ENCODE data around the gene LDB2. TPM values are rescaled to one million over a fixed set of nuclear protein-coding genes. Genes with fewer than 3 reads are reported as not detected.

LDB2 gene
- total and polyA plus RNA-seq, 2 experiments from 2014 or later, result 48.6 to 80.1 TPM

DNA sequence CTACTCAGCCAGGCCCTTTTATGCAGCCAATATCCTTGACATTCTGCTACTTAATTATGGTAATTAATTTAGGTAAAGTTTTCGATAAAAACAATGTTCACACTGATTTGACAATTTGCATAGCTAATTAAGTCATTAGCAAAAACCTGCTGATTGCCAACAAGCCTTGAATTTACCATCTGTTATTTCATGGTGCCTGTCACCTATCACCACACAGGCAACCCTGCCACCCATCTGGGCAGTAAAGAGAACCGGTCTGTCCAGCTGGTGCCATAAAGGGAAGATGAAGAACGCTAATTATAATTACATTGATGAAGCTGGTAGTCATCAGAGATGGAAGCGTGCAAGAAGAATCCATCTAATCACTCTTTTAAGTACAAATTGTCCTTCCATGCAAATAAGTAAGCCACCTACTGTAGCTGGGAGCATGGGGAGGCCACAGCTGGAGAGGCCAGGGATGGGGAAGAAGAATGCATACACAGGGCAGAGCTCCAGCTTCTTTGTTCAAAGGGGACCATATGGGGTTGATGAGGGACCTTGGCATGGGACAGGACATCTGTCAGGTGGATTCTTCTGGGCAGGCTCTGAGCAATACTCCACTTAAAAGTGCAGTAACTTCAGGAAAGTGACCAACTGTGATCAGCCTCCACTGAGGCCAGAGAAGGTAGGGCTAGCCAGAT is 394.9 kb downstream of the LDB2 start:
- no peak overlapping the region for H3K4me2 ChIP-seq
- ATAC-seq (no peak), DNase-seq (ENCODE audit: low spot score) (no peak)
- H4K20me1 ChIP-seq (replicated peaks; ENCODE audit: insufficient read depth), result 0 out of 2 replicates have a peak, but pooled peaks cover 4% of the 10 kb centered on the region
- Mint-ChIP-seq H3K27me3 (ENCODE audit: insufficient read depth, low read depth, poor library complexity) (no peaks in the 10 kb centered on the region), H3K4me3 (no peak overlapping the region), H3K27ac (no peak overlapping the region), H3K9me3 (no peaks in the 10 kb centered on the region), H3K36me3 (ENCODE audit: low read depth) (peaks cover 51% of the 10 kb centered on the region), H3K4me1 (peaks cover 14% of the 10 kb centered on the region)
- peaks cover 11% of the 10 kb centered on the region; the same call in 1 of the 2 replicates for H3K36me3 ChIP-seq (ENCODE audit: insufficient read depth)
- H3K4me3 ChIP-seq, result no peak overlapping the region
- no peak for TF ChIP-seq JUNB (IDR thresholded peaks at IDR 0.05; ENCODE audit: unreplicated experiment)
- no peaks in the 10 kb centered on the region for H3K4me1 ChIP-seq (ENCODE audit: insufficient read depth)
- H3K79me2 ChIP-seq (replicated peaks; ENCODE audit: insufficient read depth), result no peaks in the 10 kb centered on the region
- no peaks in the 10 kb centered on the region for H3F3A ChIP-seq (replicated peaks; ENCODE audit: low read depth)
- H3K27ac ChIP-seq (ENCODE audit: low read depth), result no peak overlapping the region
- H3K27me3 ChIP-seq (ENCODE audit: insufficient read depth), result no peaks in the 10 kb centered on the region
- H2AFZ ChIP-seq, result no peak overlapping the region
- no peaks in the 10 kb centered on the region for H3K9me2 ChIP-seq (ENCODE audit: insufficient read depth)

DNA sequence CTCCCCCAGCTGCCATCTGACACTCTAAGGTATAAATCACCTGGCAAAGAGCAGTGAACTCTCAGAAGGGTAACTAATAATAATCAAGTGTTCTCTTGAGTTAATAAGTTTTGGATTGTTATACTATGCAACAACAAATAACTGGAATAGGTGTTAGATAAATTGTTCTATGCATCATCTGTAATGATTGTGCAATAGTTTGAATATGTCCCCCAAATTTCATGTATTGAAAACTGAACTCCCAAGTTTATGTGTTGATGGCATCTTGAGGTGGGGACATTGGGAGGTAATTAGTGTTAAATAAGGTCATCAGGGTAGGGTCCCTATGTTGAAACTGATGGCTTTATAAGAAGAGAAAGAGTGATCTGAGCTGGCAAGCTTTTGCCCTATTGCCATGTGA is 399.5 kb downstream of the LDB2 start:
- H3K36me3 Mint-ChIP-seq (ENCODE audit: low read depth), result peaks cover 25% of the 10 kb centered on the region
- H3K79me2 ChIP-seq (replicated peaks; ENCODE audit: insufficient read depth), result no peaks in the 10 kb centered on the region
- H4K20me1 ChIP-seq (replicated peaks; ENCODE audit: insufficient read depth), result 0 out of 2 replicates have a peak, but pooled peaks cover 4% of the 10 kb centered on the region
- 0 out of 2 replicates have a peak, but pooled peaks cover 7% of the 10 kb centered on the region for H3K9me2 ChIP-seq (ENCODE audit: insufficient read depth)
- H3K4me1 Mint-ChIP-seq, result peaks cover 14% of the 10 kb centered on the region
- H3K27ac ChIP-seq (ENCODE audit: low read depth), result no peak overlapping the region
- no peak overlapping the region for H3K4me2 ChIP-seq
- no peaks in the 10 kb centered on the region for H3K9me3 Mint-ChIP-seq
- DNase-seq (ENCODE audit: low spot score) (no peak), ATAC-seq (no peak)
- peaks cover 11% of the 10 kb centered on the region; the same call in 1 of the 2 replicates for H3K36me3 ChIP-seq (ENCODE audit: insufficient read depth)
- no peak overlapping the region for H3K27ac Mint-ChIP-seq
- H3K4me3 Mint-ChIP-seq, result no peak overlapping the region
- H3K27me3 ChIP-seq (ENCODE audit: insufficient read depth), result no peaks in the 10 kb centered on the region
- H3K4me1 ChIP-seq (ENCODE audit: insufficient read depth), result no peaks in the 10 kb centered on the region
- no peaks in the 10 kb centered on the region for H3F3A ChIP-seq (replicated peaks; ENCODE audit: low read depth)
- no peak overlapping the region for H3K4me3 ChIP-seq
- no peak overlapping the region for H2AFZ ChIP-seq
- H3K27me3 Mint-ChIP-seq (ENCODE audit: insufficient read depth, low read depth, poor library complexity), result no peaks in the 10 kb centered on the region
- TF ChIP-seq, protein P1, sequence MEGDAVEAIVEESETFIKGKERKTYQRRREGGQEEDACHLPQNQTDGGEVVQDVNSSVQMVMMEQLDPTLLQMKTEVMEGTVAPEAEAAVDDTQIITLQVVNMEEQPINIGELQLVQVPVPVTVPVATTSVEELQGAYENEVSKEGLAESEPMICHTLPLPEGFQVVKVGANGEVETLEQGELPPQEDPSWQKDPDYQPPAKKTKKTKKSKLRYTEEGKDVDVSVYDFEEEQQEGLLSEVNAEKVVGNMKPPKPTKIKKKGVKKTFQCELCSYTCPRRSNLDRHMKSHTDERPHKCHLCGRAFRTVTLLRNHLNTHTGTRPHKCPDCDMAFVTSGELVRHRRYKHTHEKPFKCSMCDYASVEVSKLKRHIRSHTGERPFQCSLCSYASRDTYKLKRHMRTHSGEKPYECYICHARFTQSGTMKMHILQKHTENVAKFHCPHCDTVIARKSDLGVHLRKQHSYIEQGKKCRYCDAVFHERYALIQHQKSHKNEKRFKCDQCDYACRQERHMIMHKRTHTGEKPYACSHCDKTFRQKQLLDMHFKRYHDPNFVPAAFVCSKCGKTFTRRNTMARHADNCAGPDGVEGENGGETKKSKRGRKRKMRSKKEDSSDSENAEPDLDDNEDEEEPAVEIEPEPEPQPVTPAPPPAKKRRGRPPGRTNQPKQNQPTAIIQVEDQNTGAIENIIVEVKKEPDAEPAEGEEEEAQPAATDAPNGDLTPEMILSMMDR (conservative IDR thresholded peaks at IDR 0.05; ENCODE audit: low read depth in 2 of 2), result no peak
- TF ChIP-seq EZH2 (IDR thresholded peaks at IDR 0.05; ENCODE audit: low read depth, unreplicated experiment) (no peak), JUNB (IDR thresholded peaks at IDR 0.05; ENCODE audit: unreplicated experiment) (no peak), STAT1 (IDR thresholded peaks at IDR 0.05; ENCODE audit: unreplicated experiment) (no peak), EZH2phosphoT487 (IDR thresholded peaks at IDR 0.05; ENCODE audit: unreplicated experiment) (no peak), NANOG (IDR thresholded peaks at IDR 0.05; ENCODE audit: borderline replicate concordance) (no peak), ZNF462 (CRISPR knock-in tag; IDR thresholded peaks at IDR 0.05) (no peak), REST (IDR thresholded peaks at IDR 0.05; ENCODE audit: unreplicated experiment) (no peak)
